Right lobe of liver (tissue), 4 donors: ENCODE measurements around the gene CHIT1.

Source experiments
- CTCF ChIP-seq, 4 donors: fragments of 200-600 bp in 3 of 4; fragments of 450-650 bp in 1 of 4; IDR thresholded peaks; one replicate each; pipeline versions ENCODE4 v1.5.1 to v1.8.0; 2016 to 2022; ENCODE audit warnings: antibody characterized with exemption in 4 of 4, mild to moderate bottlenecking in 2 of 4
- POLR2A ChIP-seq: fragments of 450-650 bp; IDR thresholded peaks from one replicate; pipeline ENCODE4 v1.6.1; 2017; ENCODE audit warnings: antibody characterized with exemption, mild to moderate bottlenecking
- donor health status: DM: no; HTN: no; CAD: no.
- donor health status: DM: no; HTN: no; CAD: no.
- donor health status: DM: no; HTN: yes; CAD: no.

- no peak for TF ChIP-seq CTCF (IDR thresholded peaks at IDR 0.05)
- no peak for TF ChIP-seq POLR2A
Observed at GRCh38 chr1:203173011-203173555, 56.4 kb downstream of the CHIT1 start.
